T-cell (primary cell): ENCODE data around the gene SLC12A2. TPM values are rescaled to one million over a fixed set of nuclear protein-coding genes. Genes with fewer than 3 reads are reported as not detected.

Experiments used
- ATAC-seq, 4 experiments: fragments of 200-7000 bp in 3 of 4; fragments of 150-1000 bp in 1 of 4; cut with Tn5 transposase; replicated peaks in 1 of 4; 1 replicate in 3 of 4; 2 replicates in 1 of 4; pipeline ENCODE4 v1.10.0; 2021; ENCODE audit warnings: moderate library complexity in 3 of 4, mild to moderate bottlenecking in 2 of 4, moderate number of reproducible peaks in 1 of 4
- CTCF ChIA-PET, 2 donors: fragments of 300-600 bp; sonication (Branson Sonifier 250); formaldehyde crosslinking; loops; one replicate each; lab custom pipeline; 2022; ENCODE audit warnings: antibody characterized with exemption in 2 of 2; lab: Charles Lee
- POLR2A ChIA-PET, 2 donors: fragments of 300-600 bp; sonication (Branson Sonifier 250); formaldehyde crosslinking; loops; one replicate each; lab custom pipeline; 2022; ENCODE audit warnings: antibody characterized with exemption in 2 of 2; lab: Charles Lee
- DNase-seq, 35 experiments: peaks; one replicate each; pipeline versions ENCODE4 v3.0.0 to v3.0.0-alpha.2; 2013 to 2023
- H3K27ac ChIP-seq: one replicate; pipeline ENCODE4 v1.5.1; 2013; ENCODE audit warnings: low read length
- H3K27me3 ChIP-seq, 2 experiments: replicated peaks in 1 of 2; 1 replicate in 1 of 2; 2 replicates in 1 of 2; pipeline versions ENCODE4 v1.6.1 to v1.7.0; 2013; ENCODE audit warnings: low read length in 1 of 2, mixed read lengths in 1 of 2; ENCODE audit not compliant: control insufficient read depth in 2 of 2, insufficient read depth in 2 of 2; ENCODE audit errors: extremely low read depth in 1 of 2
- H3K36me3 ChIP-seq, 2 donors: 1 replicate in 1 of 2; 2 replicates in 1 of 2; pipeline versions ENCODE4 v1.6.1 to v1.7.0; 2013; ENCODE audit warnings: low read length in 1 of 2; ENCODE audit not compliant: control insufficient read depth in 2 of 2, insufficient read depth in 1 of 2; ENCODE audit errors: extremely low read depth in 1 of 2
- H3K4me1 ChIP-seq, 2 experiments: 1 replicate in 1 of 2; 2 replicates in 1 of 2; pipeline versions ENCODE4 v1.6.1 to v1.7.0; 2013; ENCODE audit warnings: low read length in 2 of 2, mixed read lengths in 1 of 2; ENCODE audit not compliant: insufficient read depth in 2 of 2, control insufficient read depth in 1 of 2; ENCODE audit errors: extremely low read depth in 1 of 2
- H3K4me3 ChIP-seq, 2 donors: 1 replicate in 1 of 2; 2 replicates in 1 of 2; pipeline versions ENCODE4 v1.5.1 to v1.7.0; 2013; ENCODE audit warnings: mild to moderate bottlenecking in 2 of 2, low read length in 1 of 2, moderate library complexity in 1 of 2; ENCODE audit not compliant: control insufficient read depth in 1 of 2; ENCODE audit errors: extremely low read depth in 1 of 2
- H3K9me3 ChIP-seq: 2 replicates; pipeline ENCODE4 v1.7.0; 2013
- H3K27ac Mint-ChIP-seq, 2 donors: one replicate each; pipeline ENCODE4 v1.8.0; 2020 to 2021; ENCODE audit warnings: mild to moderate bottlenecking in 2 of 2, mixed read lengths in 2 of 2
- H3K27me3 Mint-ChIP-seq, 2 donors: one replicate each; pipeline ENCODE4 v1.8.0; 2021 to 2022; ENCODE audit warnings: mixed read lengths in 2 of 2
- H3K36me3 Mint-ChIP-seq: one replicate; pipeline ENCODE4 v1.8.0; 2021; ENCODE audit warnings: mixed read lengths
- H3K4me1 Mint-ChIP-seq, 3 donors: one replicate each; pipeline ENCODE4 v1.8.0; 2020 to 2022; ENCODE audit warnings: mixed read lengths in 3 of 3, mild to moderate bottlenecking in 1 of 3
- H3K4me3 Mint-ChIP-seq, 3 donors: one replicate each; pipeline ENCODE4 v1.8.0; 2020 to 2022; ENCODE audit warnings: mild to moderate bottlenecking in 3 of 3, mixed read lengths in 3 of 3, moderate library complexity in 3 of 3
- H3K9me3 Mint-ChIP-seq, 3 donors: one replicate each; pipeline ENCODE4 v1.8.0; 2020 to 2022; ENCODE audit warnings: mixed read lengths in 3 of 3
- WGBS: methylation state at CpG from one replicate; pipeline ENCODE4 v1.1.5; 2013; ENCODE audit warnings: missing lambda C conversion rate; ENCODE audit not compliant: insufficient coverage; 5-methylcytosine and 5-hydroxymethylcytosine counted together
- total RNA-seq, 35 experiments: library from RNA in 6 of 35; stranded (reverse) in 6 of 35; fragments of 120-200 nt in 1 of 35; gene quantifications; one replicate each; pipeline versions ENCODE4 v1.2.1 to v1.2.4 and lab custom pipeline; 2013 to 2026

The SLC12A2 gene
- total RNA-seq, 5 donors from 2014 or later (not counting 1 experiment from before 2014, with no cell fraction given): 10.5 to 15.9 (median 12.4) TPM

GRCh38 chr5:128228521-128228920 is 145.0 kb downstream of the SLC12A2 start:
- Mint-ChIP-seq H3K4me3 (no peak overlapping the region), H3K27ac (no peak overlapping the region), H3K4me1 (no peaks in the 10 kb centered on the region), H3K9me3 (no peaks in the 10 kb centered on the region), H3K36me3 (no peaks in the 10 kb centered on the region), H3K27me3 (peaks cover 0 to under 1% of the 10 kb centered on the region in 2 donors)
- H3K4me1 ChIP-seq: no peaks in the 10 kb centered on the region
- no peaks in the 10 kb centered on the region for H3K9me3 ChIP-seq
- WGBS: 79% methylated on average over 2 of the region's 3 CpGs
- H3K36me3 ChIP-seq: no peaks in the 10 kb centered on the region
- DNase-seq: no peak
- no peak for ATAC-seq
- POLR2A ChIA-PET: no interaction called here
- H3K27ac ChIP-seq: no peak overlapping the region
- CTCF ChIA-PET: no interaction called here
- H3K27me3 ChIP-seq: no peaks in the 10 kb centered on the region
- no peak overlapping the region for H3K4me3 ChIP-seq

GRCh38 chr5:128234928-128235641 is 151.5 kb downstream of the SLC12A2 start:
- 90% methylated on average over 7 of the region's 7 CpGs for WGBS
- H3K4me3 Mint-ChIP-seq: no peak overlapping the region

GRCh38 chr5:128236334-128236733 is 152.8 kb downstream of the SLC12A2 start:
- Histone ChIP-seq H3K4me3 (no peak overlapping the region), H3K27me3 (no peaks in the 10 kb centered on the region), H3K36me3 (no peaks in the 10 kb centered on the region), H3K27ac (no peak overlapping the region), H3K4me1 (no peaks in the 10 kb centered on the region), H3K9me3 (no peaks in the 10 kb centered on the region)
- CTCF ChIA-PET: no interaction called here
- WGBS: 90% methylated on average over 2 of the region's 7 CpGs
- POLR2A ChIA-PET: interaction anchor here in 1 of 2 donors (0.5 kb wide), 1 partner anchor 158 kb away, joined by 5 read pairs; no protein-coding TSS in a partner anchor
- ATAC-seq: no peak
- H3K4me3 Mint-ChIP-seq: no peak overlapping the region
- H3K9me3 Mint-ChIP-seq: no peaks in the 10 kb centered on the region
- H3K27me3 Mint-ChIP-seq: peaks cover 15 to 46% of the 10 kb centered on the region in 2 donors
- no peak overlapping the region for H3K27ac Mint-ChIP-seq
- no peaks in the 10 kb centered on the region for H3K4me1 Mint-ChIP-seq
- DNase-seq: no peak
- no peaks in the 10 kb centered on the region for H3K36me3 Mint-ChIP-seq

More at GRCh38 chr5:128234928-128235641, 151.5 kb downstream of the SLC12A2 start:
- H3K27ac ChIP-seq: no peak overlapping the region
- no peak for DNase-seq
- no peaks in the 10 kb centered on the region for H3K36me3 ChIP-seq
- peaks cover 15 to 43% of the 10 kb centered on the region in 2 donors for H3K27me3 Mint-ChIP-seq
- no peaks in the 10 kb centered on the region for H3K36me3 Mint-ChIP-seq
- ChIA-PET CTCF (no interaction called here), POLR2A (no interaction called here)
- no peak overlapping the region for H3K4me3 ChIP-seq
- H3K27me3 ChIP-seq: no peaks in the 10 kb centered on the region
- H3K4me1 ChIP-seq: no peaks in the 10 kb centered on the region
- no peak overlapping the region for H3K27ac Mint-ChIP-seq
- H3K4me1 Mint-ChIP-seq: no peaks in the 10 kb centered on the region
- no peaks in the 10 kb centered on the region for H3K9me3 ChIP-seq
- ATAC-seq: no peak
- no peaks in the 10 kb centered on the region for H3K9me3 Mint-ChIP-seq

- no peak overlapping the region for H3K27ac ChIP-seq
- H3K36me3 ChIP-seq: no peaks in the 10 kb centered on the region
- ChIA-PET POLR2A (interaction anchor here in 1 of 2 donors (0.5 kb wide), 1 partner anchor 159 kb away, joined by 5 read pairs; no protein-coding TSS in a partner anchor), CTCF (no interaction called here)
- no peaks in the 10 kb centered on the region for H3K4me1 Mint-ChIP-seq
- no peaks in the 10 kb centered on the region for H3K9me3 ChIP-seq
- no peak overlapping the region for H3K4me3 ChIP-seq
- H3K27ac Mint-ChIP-seq: no peak overlapping the region
- no peaks in the 10 kb centered on the region for H3K36me3 Mint-ChIP-seq
- ATAC-seq (no peak), DNase-seq (no peak)
- peaks cover 15 to 46% of the 10 kb centered on the region in 2 donors for H3K27me3 Mint-ChIP-seq
- no peaks in the 10 kb centered on the region for H3K27me3 ChIP-seq
- H3K4me3 Mint-ChIP-seq: no peak overlapping the region
- 100% methylated on average over 1 of the region's 2 CpGs for WGBS
- no peaks in the 10 kb centered on the region for H3K9me3 Mint-ChIP-seq
- no peaks in the 10 kb centered on the region for H3K4me1 ChIP-seq
Measured at GRCh38 chr5:128237000-128237399, 153.4 kb downstream of the SLC12A2 start.

- Mint-ChIP-seq H3K4me1 (no peaks in the 10 kb centered on the region), H3K27me3 (peaks cover 15 to 46% of the 10 kb centered on the region in 2 donors)
- no peak overlapping the region for H3K4me3 ChIP-seq
Measured at GRCh38 chr5:128237546-128237945, 154.0 kb downstream of the SLC12A2 start.

More at GRCh38 chr5:128237546-128237945, 154.0 kb downstream of the SLC12A2 start:
- H3K4me3 Mint-ChIP-seq: no peak overlapping the region
- Histone ChIP-seq H3K27me3 (no peaks in the 10 kb centered on the region), H3K36me3 (no peaks in the 10 kb centered on the region), H3K9me3 (no peaks in the 10 kb centered on the region), H3K4me1 (no peaks in the 10 kb centered on the region), H3K27ac (no peak overlapping the region)
- no peaks in the 10 kb centered on the region for H3K9me3 Mint-ChIP-seq
- H3K36me3 Mint-ChIP-seq: no peaks in the 10 kb centered on the region
- ChIA-PET CTCF (no interaction called here), POLR2A (no interaction called here)
- DNase-seq (no peak), ATAC-seq (no peak)
- WGBS: 62% methylated on average over 3 of the region's 8 CpGs
- H3K27ac Mint-ChIP-seq: no peak overlapping the region
